Adrenal gland (tissue), 5 donors: ENCODE measurements around the gene PHC3.

Source experiments
- POLR2A ChIP-seq, 2 donors: fragments of 450-650 bp; IDR thresholded peaks; one replicate each; pipeline ENCODE4 v1.6.1; 2017; ENCODE audit warnings: antibody characterized with exemption in 2 of 2, mild to moderate bottlenecking in 2 of 2, moderate library complexity in 1 of 2
- TF ChIP-seq, protein P1 (sequence below), 6 experiments: fragments of 450-650 bp in 4 of 6; fragments of 200-600 bp in 2 of 6; sonication (generic) in 1 of 6; IDR thresholded peaks; 1 replicate in 5 of 6; 2 replicates in 1 of 6; pipeline versions ENCODE4 v1.5.1 to v1.8.0; 2016 to 2021; ENCODE audit warnings: antibody characterized with exemption in 6 of 6, mild to moderate bottlenecking in 2 of 6, moderate library complexity in 1 of 6
- donor health status: DM: no; HTN: no; CAD: no.

DNA sequence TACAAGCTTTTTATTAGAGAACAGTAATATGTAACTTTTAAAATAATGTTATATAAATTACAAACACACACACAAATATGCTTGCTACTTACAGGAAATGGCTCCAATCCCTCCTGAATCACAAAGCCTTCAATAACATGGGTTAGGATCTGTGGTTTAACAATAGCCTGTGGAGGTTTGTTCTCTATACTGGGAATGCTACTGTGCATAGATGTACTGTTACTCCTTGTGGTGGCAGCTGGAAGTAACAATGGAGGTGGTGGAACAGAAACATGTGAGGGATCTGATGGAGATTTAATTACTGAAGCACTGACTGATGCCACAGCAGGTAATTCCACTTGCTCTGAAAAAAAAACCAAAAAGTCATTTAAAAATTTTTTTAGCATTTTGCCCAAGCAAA, 64.4 kb downstream of the PHC3 start:
- TF ChIP-seq, protein P1, sequence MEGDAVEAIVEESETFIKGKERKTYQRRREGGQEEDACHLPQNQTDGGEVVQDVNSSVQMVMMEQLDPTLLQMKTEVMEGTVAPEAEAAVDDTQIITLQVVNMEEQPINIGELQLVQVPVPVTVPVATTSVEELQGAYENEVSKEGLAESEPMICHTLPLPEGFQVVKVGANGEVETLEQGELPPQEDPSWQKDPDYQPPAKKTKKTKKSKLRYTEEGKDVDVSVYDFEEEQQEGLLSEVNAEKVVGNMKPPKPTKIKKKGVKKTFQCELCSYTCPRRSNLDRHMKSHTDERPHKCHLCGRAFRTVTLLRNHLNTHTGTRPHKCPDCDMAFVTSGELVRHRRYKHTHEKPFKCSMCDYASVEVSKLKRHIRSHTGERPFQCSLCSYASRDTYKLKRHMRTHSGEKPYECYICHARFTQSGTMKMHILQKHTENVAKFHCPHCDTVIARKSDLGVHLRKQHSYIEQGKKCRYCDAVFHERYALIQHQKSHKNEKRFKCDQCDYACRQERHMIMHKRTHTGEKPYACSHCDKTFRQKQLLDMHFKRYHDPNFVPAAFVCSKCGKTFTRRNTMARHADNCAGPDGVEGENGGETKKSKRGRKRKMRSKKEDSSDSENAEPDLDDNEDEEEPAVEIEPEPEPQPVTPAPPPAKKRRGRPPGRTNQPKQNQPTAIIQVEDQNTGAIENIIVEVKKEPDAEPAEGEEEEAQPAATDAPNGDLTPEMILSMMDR (IDR thresholded peaks at IDR 0.05) = no peak
- TF ChIP-seq POLR2A (IDR thresholded peaks at IDR 0.05) = no peak
